Activated CD4-positive, alpha-beta T cell treated with anti-CD3 and anti-CD28 coated beads for 36 hours (primary cell): ENCODE data around the gene TRABD2B. TPM values are rescaled to one million over a fixed set of nuclear protein-coding genes. Genes with fewer than 3 reads are reported as not detected.

ENCODE experiments used
- ATAC-seq: fragments of 200-7000 bp; cut with Tn5 transposase; one replicate; pipeline ENCODE4 v1.10.0; 2021; ENCODE audit warnings: mild to moderate bottlenecking, moderate library complexity
- CTCF ChIA-PET: fragments of 350-600 bp; sonication (Branson Sonifier 250); formaldehyde crosslinking; loops from one replicate; lab custom pipeline; 2021; ENCODE audit warnings: antibody characterized with exemption; lab: Charles Lee
- POLR2A ChIA-PET: fragments of 350-600 bp; sonication (Branson Sonifier 250); formaldehyde crosslinking; loops from one replicate; lab custom pipeline; 2021; ENCODE audit warnings: antibody characterized with exemption, inconsistent platforms; lab: Charles Lee
- DNase-seq: peaks from one replicate; pipeline ENCODE4 v3.0.0-alpha.2; 2020
- H3K27ac Mint-ChIP-seq: one replicate; pipeline ENCODE4 v1.8.0; 2021; ENCODE audit warnings: mixed read lengths
- H3K27me3 Mint-ChIP-seq: one replicate; pipeline ENCODE4 v1.8.0; 2021; ENCODE audit warnings: mixed read lengths
- H3K36me3 Mint-ChIP-seq: one replicate; pipeline ENCODE4 v1.8.0; 2021; ENCODE audit warnings: low read depth, mixed read lengths
- H3K4me1 Mint-ChIP-seq: one replicate; pipeline ENCODE4 v1.8.0; 2021; ENCODE audit warnings: mixed read lengths
- H3K4me3 Mint-ChIP-seq: one replicate; pipeline ENCODE4 v1.8.0; 2021; ENCODE audit warnings: mild to moderate bottlenecking, moderate library complexity, mixed read lengths
- H3K9me3 Mint-ChIP-seq: one replicate; pipeline ENCODE4 v1.8.0; 2021; ENCODE audit warnings: low read depth, mixed read lengths
- intact Hi-C, 2 experiments: fragments of 100-400 bp; cut with DNase I in 1 of 2; cut with micrococcal nuclease in 1 of 2; formaldehyde crosslinking; loops; one replicate each; pipeline versions ENCODE4 v1.14.2 to v1.15.1; 2022 to 2024; cut with DNase I, micrococcal nuclease
- total RNA-seq, 2 experiments: library from RNA; stranded (reverse); gene quantifications; one replicate each; pipeline ENCODE4 v1.2.3, GENCODE V29; 2021

The TRABD2B gene
- total RNA-seq, 2 experiments from 2014 or later: not detected

GRCh38 chr1:47940779-47941178, 56.4 kb downstream of the TRABD2B start:
- ChIA-PET CTCF (interaction anchor here (1.5 kb wide), 1 partner anchor 8 kb away, joined by 3 read pairs; no protein-coding TSS in a partner anchor), POLR2A (no interaction called here)

GRCh38 chr1:47940326-47940725, 56.9 kb downstream of the TRABD2B start:
- ChIA-PET CTCF (interaction anchor here (1.5 kb wide), 1 partner anchor 9 kb away, joined by 3 read pairs; no protein-coding TSS in a partner anchor), POLR2A (no interaction called here)
- ATAC-seq (no peak), DNase-seq (no peak)
- H3K4me1 Mint-ChIP-seq: no peaks in the 10 kb centered on the region
- H3K36me3 Mint-ChIP-seq: no peaks in the 10 kb centered on the region
- no peak overlapping the region for H3K27ac Mint-ChIP-seq
- no peak overlapping the region for H3K4me3 Mint-ChIP-seq
- peaks cover 13% of the 10 kb centered on the region for H3K27me3 Mint-ChIP-seq
- no peaks in the 10 kb centered on the region for H3K9me3 Mint-ChIP-seq
- intact Hi-C loops: no loop called here

More at GRCh38 chr1:47940779-47941178, 56.4 kb downstream of the TRABD2B start:
- no peaks in the 10 kb centered on the region for H3K9me3 Mint-ChIP-seq
- H3K4me3 Mint-ChIP-seq: no peak overlapping the region
- ATAC-seq (no peak), DNase-seq (no peak)
- H3K36me3 Mint-ChIP-seq: no peaks in the 10 kb centered on the region
- H3K4me1 Mint-ChIP-seq: no peaks in the 10 kb centered on the region
- H3K27ac Mint-ChIP-seq: no peak overlapping the region
- peaks cover 13% of the 10 kb centered on the region for H3K27me3 Mint-ChIP-seq
- intact Hi-C loops: no loop called here

- intact Hi-C loops: no loop called here
- Mint-ChIP-seq H3K36me3 (no peaks in the 10 kb centered on the region), H3K9me3 (no peaks in the 10 kb centered on the region), H3K4me1 (no peaks in the 10 kb centered on the region), H3K27ac (no peak overlapping the region), H3K27me3 (peaks cover 16% of the 10 kb centered on the region), H3K4me3 (no peak overlapping the region)
- DNase-seq (no peak), ATAC-seq (no peak)
- ChIA-PET POLR2A (no interaction called here), CTCF (no interaction called here)
Observed at GRCh38 chr1:47938520-47938919, 58.7 kb downstream of the TRABD2B start.

- Mint-ChIP-seq H3K27me3 (peaks cover 16% of the 10 kb centered on the region), H3K4me3 (no peak overlapping the region), H3K27ac (no peak overlapping the region), H3K9me3 (no peaks in the 10 kb centered on the region), H3K4me1 (no peaks in the 10 kb centered on the region), H3K36me3 (no peaks in the 10 kb centered on the region)
- CTCF ChIA-PET: no interaction called here
- no peak for DNase-seq
- POLR2A ChIA-PET: no interaction called here
- intact Hi-C loops: no loop called here
- no peak for ATAC-seq
Observed at GRCh38 chr1:47937586-47938254, 59.5 kb downstream of the TRABD2B start.

- H3K27ac Mint-ChIP-seq: no peak overlapping the region
Observed at GRCh38 chr1:47936916-47937551, 60.2 kb downstream of the TRABD2B start.

GRCh38 chr1:47935856-47936255, 61.3 kb downstream of the TRABD2B start:
- POLR2A ChIA-PET: no interaction called here
- H3K9me3 Mint-ChIP-seq: no peaks in the 10 kb centered on the region
- no peaks in the 10 kb centered on the region for H3K36me3 Mint-ChIP-seq
- no peaks in the 10 kb centered on the region for H3K4me1 Mint-ChIP-seq
- no peak overlapping the region for H3K4me3 Mint-ChIP-seq
- no peak overlapping the region for H3K27ac Mint-ChIP-seq
- ATAC-seq (no peak), DNase-seq (no peak)
- CTCF ChIA-PET: interaction anchor here (0.7 kb wide), 1 partner anchor 15 kb away, joined by 3 read pairs; no protein-coding TSS in a partner anchor
- intact Hi-C loops: no loop called here
- peaks cover 13% of the 10 kb centered on the region for H3K27me3 Mint-ChIP-seq

More at GRCh38 chr1:47936916-47937551, 60.2 kb downstream of the TRABD2B start:
- H3K36me3 Mint-ChIP-seq: no peaks in the 10 kb centered on the region
- ATAC-seq (no peak), DNase-seq (no peak)
- H3K4me1 Mint-ChIP-seq: no peaks in the 10 kb centered on the region
- H3K9me3 Mint-ChIP-seq: no peaks in the 10 kb centered on the region
- H3K4me3 Mint-ChIP-seq: no peak overlapping the region
- POLR2A ChIA-PET: no interaction called here
- intact Hi-C loops: no loop called here
- H3K27me3 Mint-ChIP-seq: peaks cover 17% of the 10 kb centered on the region
- CTCF ChIA-PET: no interaction called here

- no peaks in the 10 kb centered on the region for H3K9me3 Mint-ChIP-seq
- H3K27me3 Mint-ChIP-seq: peaks cover 13% of the 10 kb centered on the region
- ATAC-seq (no peak), DNase-seq (no peak)
- H3K4me3 Mint-ChIP-seq: no peak overlapping the region
- ChIA-PET POLR2A (no interaction called here), CTCF (interaction anchor here (0.7 kb wide), 1 partner anchor 14 kb away, joined by 3 read pairs; no protein-coding TSS in a partner anchor)
- intact Hi-C loops: no loop called here
- H3K27ac Mint-ChIP-seq: no peak overlapping the region
- H3K4me1 Mint-ChIP-seq: no peaks in the 10 kb centered on the region
- no peaks in the 10 kb centered on the region for H3K36me3 Mint-ChIP-seq
Observed at GRCh38 chr1:47935163-47935562, 62.0 kb downstream of the TRABD2B start.

GRCh38 chr1:47934243-47934805, 62.9 kb downstream of the TRABD2B start:
- no peak for DNase-seq
- no peak overlapping the region for H3K4me3 Mint-ChIP-seq
- intact Hi-C loops: no loop called here
- no peak for ATAC-seq
- H3K27ac Mint-ChIP-seq: no peak overlapping the region
- H3K4me1 Mint-ChIP-seq: no peaks in the 10 kb centered on the region
- CTCF ChIA-PET: interaction anchor here (0.6 kb wide), 1 partner anchor 174 kb away, joined by 3 read pairs; no protein-coding TSS in a partner anchor
- no peaks in the 10 kb centered on the region for H3K36me3 Mint-ChIP-seq
- H3K9me3 Mint-ChIP-seq: no peaks in the 10 kb centered on the region
- POLR2A ChIA-PET: no interaction called here
- H3K27me3 Mint-ChIP-seq: peaks cover 11% of the 10 kb centered on the region

- CTCF ChIA-PET: interaction anchor here (0.6 kb wide), 1 partner anchor 110 kb away, joined by 3 read pairs; no protein-coding TSS in a partner anchor
- Mint-ChIP-seq H3K9me3 (no peaks in the 10 kb centered on the region), H3K4me1 (no peaks in the 10 kb centered on the region), H3K4me3 (no peak overlapping the region), H3K27ac (no peak overlapping the region), H3K27me3 (peaks cover 7% of the 10 kb centered on the region), H3K36me3 (no peaks in the 10 kb centered on the region)
- DNase-seq (no peak), ATAC-seq (no peak)
- POLR2A ChIA-PET: no interaction called here
- intact Hi-C loops: no loop called here
Observed at GRCh38 chr1:47932743-47933142, 64.4 kb downstream of the TRABD2B start.

GRCh38 chr1:47931395-47931794, 65.8 kb downstream of the TRABD2B start:
- peak; percentile 14 for DNase-seq
- ChIA-PET CTCF (no interaction called here), POLR2A (no interaction called here)
- Mint-ChIP-seq H3K4me1 (no peaks in the 10 kb centered on the region), H3K9me3 (no peaks in the 10 kb centered on the region), H3K27me3 (peaks cover 7% of the 10 kb centered on the region), H3K27ac (no peak overlapping the region), H3K36me3 (no peaks in the 10 kb centered on the region), H3K4me3 (no peak overlapping the region)
- peak; percentile 33 for ATAC-seq
- intact Hi-C loops: no loop called here

- ChIA-PET CTCF (interaction anchor here (0.5 kb wide), 1 partner anchor 202 kb away, joined by 3 read pairs; no protein-coding TSS in a partner anchor), POLR2A (no interaction called here)
- Mint-ChIP-seq H3K4me1 (no peaks in the 10 kb centered on the region), H3K9me3 (no peaks in the 10 kb centered on the region), H3K27ac (no peak overlapping the region), H3K27me3 (peaks cover 7% of the 10 kb centered on the region), H3K4me3 (no peak overlapping the region), H3K36me3 (no peaks in the 10 kb centered on the region)
- DNase-seq: no peak
- no peak for ATAC-seq
- intact Hi-C loops: no loop called here
Observed at GRCh38 chr1:47930210-47930840, 66.9 kb downstream of the TRABD2B start.
